Panc1 (cell line): ENCODE measurements around the gene SF3A2. TPM values are rescaled to one million over a fixed set of nuclear protein-coding genes. Genes with fewer than 3 reads are reported as not detected.

ENCODE experiments used
- ATAC-seq: fragments of 200-7000 bp; cut with Tn5 transposase; 2 replicates; pipeline ENCODE4 v1.9.1; 2020; ENCODE audit warnings: mild to moderate bottlenecking, moderate library complexity
- BruUV-seq: library from RNA; stranded (reverse); fragments of 400-500 nt; replicated peaks from 2 replicates; lab custom pipeline; 2021; lab: Mats Ljungman, UMichigan
- CTCF ChIA-PET: fragments of 300-600 bp; sonication (Branson Sonifier 250); formaldehyde crosslinking; loops from one replicate; lab custom pipeline; 2022; ENCODE audit warnings: antibody characterized with exemption; lab: Charles Lee
- POLR2A ChIA-PET: fragments of 300-600 bp; sonication (Branson Sonifier 250); formaldehyde crosslinking; loops from one replicate; lab custom pipeline; 2022; ENCODE audit warnings: antibody characterized with exemption; lab: Charles Lee
- DNase-seq: peaks from one replicate; pipeline ENCODE4 v3.0.0-alpha.2; 2010; ENCODE audit warnings: low read depth, low spot score
- H3K27ac ChIP-seq: 2 replicates; pipeline ENCODE4 v1.5.1; 2011; ENCODE audit warnings: mild to moderate bottlenecking, low read length, inconsistent platforms
- H3K27me3 ChIP-seq: fragments of 200-500 bp; sonication (Bioruptor generic); 2 replicates; pipeline ENCODE4 v1.6.0; 2014; ENCODE audit warnings: low read length, inconsistent platforms; ENCODE audit not compliant: control insufficient read depth, insufficient read depth
- H3K36me3 ChIP-seq: fragments of 200-500 bp; sonication (Bioruptor generic); 2 replicates; pipeline ENCODE4 v1.5.1; 2014; ENCODE audit warnings: inconsistent platforms, mild to moderate bottlenecking, low read length, moderate library complexity; ENCODE audit not compliant: control insufficient read depth, insufficient read depth
- H3K4me1 ChIP-seq: 2 replicates; pipeline ENCODE4 v1.5.1; 2011; ENCODE audit warnings: inconsistent platforms, mild to moderate bottlenecking, low read length, moderate library complexity; ENCODE audit not compliant: control insufficient read depth, insufficient read depth
- H3K4me3 ChIP-seq, 2 experiments: 2 replicates each; pipeline ENCODE4 v1.5.1; 2011 to 2012; ENCODE audit warnings: low read depth in 2 of 2, low read length in 2 of 2, mild to moderate bottlenecking in 2 of 2, inconsistent platforms in 1 of 2, moderate library complexity in 1 of 2
- H3K9me3 ChIP-seq: fragments of 200-500 bp; sonication (Bioruptor generic); 2 replicates; pipeline ENCODE4 v1.5.1; 2014; ENCODE audit warnings: low read depth, mild to moderate bottlenecking, inconsistent platforms, low read length, moderate library complexity; ENCODE audit not compliant: control insufficient read depth, insufficient read depth
- POLR2AphosphoS5 ChIP-seq: IDR thresholded peaks from 2 replicates; pipeline ENCODE4 v1.6.1; 2012; ENCODE audit warnings: mild to moderate bottlenecking, low read depth, low read length, moderate library complexity
- SIN3A ChIP-seq: IDR thresholded peaks from 2 replicates; pipeline ENCODE4 v1.6.1; 2012; ENCODE audit warnings: low read depth, mild to moderate bottlenecking, low read length, moderate library complexity, borderline replicate concordance; ENCODE audit not compliant: insufficient read depth
- TCF7L2 ChIP-seq: IDR thresholded peaks from 2 replicates; pipeline ENCODE4 v1.6.1; 2011; ENCODE audit warnings: mild to moderate bottlenecking, low read depth, low read length, inconsistent platforms
- in situ Hi-C: cut with HindIII; loops from 2 replicates; pipeline ENCODE4 v1.10.0; 2016; ENCODE audit warnings: low sequenced_read_pairs, low pct_unique_long_range_greater_than_20kb
- intact Hi-C: fragments of 100-400 bp; cut with micrococcal nuclease; formaldehyde crosslinking; loops from one replicate; pipeline ENCODE4 v1.10.0; 2022; ENCODE audit not compliant: unreplicated experiment
- total RNA-seq: library from RNA; stranded (reverse); gene quantifications from one replicate; pipeline ENCODE4 v1.2.1, GENCODE V29; 2021; ENCODE audit not compliant: unreplicated experiment
- TF ChIP-seq, protein P1 (sequence below), 2 experiments: IDR thresholded peaks; 2 replicates each; pipeline ENCODE4 v1.6.1; 2011 to 2012; ENCODE audit warnings: low read depth in 2 of 2, control low read depth in 1 of 2, low read length in 1 of 2, mild to moderate bottlenecking in 1 of 2, moderate library complexity in 1 of 2; ENCODE audit not compliant: insufficient read depth in 1 of 2
- TF ChIP-seq, protein P2 (sequence below): fragments of 450-650 bp; IDR thresholded peaks from 2 replicates; pipeline ENCODE4 v1.5.1; 2017; ENCODE audit warnings: mild to moderate bottlenecking

SF3A2 gene
- total RNA-seq, 1 experiment from 2014 or later, result 103 TPM

DNA sequence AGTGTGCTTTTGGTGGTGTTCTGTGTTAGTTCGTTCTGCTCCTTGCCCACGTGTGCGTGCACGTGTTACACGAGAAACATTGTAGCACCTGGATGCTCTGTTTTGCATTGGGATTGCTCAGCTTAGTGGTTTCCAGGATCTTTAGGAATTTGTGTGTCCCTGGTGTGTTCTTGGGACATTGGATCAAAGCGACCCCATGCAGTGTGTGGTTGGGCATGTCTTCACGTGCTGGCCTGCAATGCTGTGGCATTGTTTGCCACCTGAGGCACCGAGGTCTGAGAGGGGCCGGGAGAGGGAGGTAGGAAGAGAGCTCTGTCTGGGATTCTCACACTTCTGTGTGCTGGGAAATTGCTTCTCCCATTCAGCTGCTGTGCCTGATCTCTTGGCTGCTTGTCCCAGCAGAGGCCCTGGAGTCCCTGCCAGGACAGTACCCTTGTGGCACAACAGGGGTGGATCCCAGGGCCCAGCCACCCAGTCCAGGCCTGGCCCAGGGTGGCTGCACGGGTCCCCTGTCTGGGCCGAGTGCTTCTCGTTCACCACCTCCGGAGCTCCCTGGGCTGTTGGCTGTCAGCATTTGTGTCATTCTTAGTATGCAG is 11.8 kb upstream of the SF3A2 start:
- no TSS peak for BruUV-seq
- Histone ChIP-seq H3K4me1 (0 out of 2 replicates have a peak, but pooled peaks cover 3% of the 10 kb centered on the region), H3K27ac (no peak overlapping the region), H3K4me3 (no peak overlapping the region), H3K27me3 (no peaks in the 10 kb centered on the region), H3K36me3 (no peaks in the 10 kb centered on the region), H3K9me3 (no peaks in the 10 kb centered on the region)
- ChIA-PET POLR2A (no interaction called here), CTCF (no interaction called here)
- TF ChIP-seq, protein P1, sequence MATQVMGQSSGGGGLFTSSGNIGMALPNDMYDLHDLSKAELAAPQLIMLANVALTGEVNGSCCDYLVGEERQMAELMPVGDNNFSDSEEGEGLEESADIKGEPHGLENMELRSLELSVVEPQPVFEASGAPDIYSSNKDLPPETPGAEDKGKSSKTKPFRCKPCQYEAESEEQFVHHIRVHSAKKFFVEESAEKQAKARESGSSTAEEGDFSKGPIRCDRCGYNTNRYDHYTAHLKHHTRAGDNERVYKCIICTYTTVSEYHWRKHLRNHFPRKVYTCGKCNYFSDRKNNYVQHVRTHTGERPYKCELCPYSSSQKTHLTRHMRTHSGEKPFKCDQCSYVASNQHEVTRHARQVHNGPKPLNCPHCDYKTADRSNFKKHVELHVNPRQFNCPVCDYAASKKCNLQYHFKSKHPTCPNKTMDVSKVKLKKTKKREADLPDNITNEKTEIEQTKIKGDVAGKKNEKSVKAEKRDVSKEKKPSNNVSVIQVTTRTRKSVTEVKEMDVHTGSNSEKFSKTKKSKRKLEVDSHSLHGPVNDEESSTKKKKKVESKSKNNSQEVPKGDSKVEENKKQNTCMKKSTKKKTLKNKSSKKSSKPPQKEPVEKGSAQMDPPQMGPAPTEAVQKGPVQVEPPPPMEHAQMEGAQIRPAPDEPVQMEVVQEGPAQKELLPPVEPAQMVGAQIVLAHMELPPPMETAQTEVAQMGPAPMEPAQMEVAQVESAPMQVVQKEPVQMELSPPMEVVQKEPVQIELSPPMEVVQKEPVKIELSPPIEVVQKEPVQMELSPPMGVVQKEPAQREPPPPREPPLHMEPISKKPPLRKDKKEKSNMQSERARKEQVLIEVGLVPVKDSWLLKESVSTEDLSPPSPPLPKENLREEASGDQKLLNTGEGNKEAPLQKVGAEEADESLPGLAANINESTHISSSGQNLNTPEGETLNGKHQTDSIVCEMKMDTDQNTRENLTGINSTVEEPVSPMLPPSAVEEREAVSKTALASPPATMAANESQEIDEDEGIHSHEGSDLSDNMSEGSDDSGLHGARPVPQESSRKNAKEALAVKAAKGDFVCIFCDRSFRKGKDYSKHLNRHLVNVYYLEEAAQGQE (IDR thresholded peaks at IDR 0.05; ENCODE audit: insufficient read depth in 1 of 2, low read depth in 2 of 2, low read length in 1 of 2), result no peak
- TF ChIP-seq TCF7L2 (no peak), SIN3A (no peak), POLR2AphosphoS5 (no peak)
- TF ChIP-seq, protein P2, sequence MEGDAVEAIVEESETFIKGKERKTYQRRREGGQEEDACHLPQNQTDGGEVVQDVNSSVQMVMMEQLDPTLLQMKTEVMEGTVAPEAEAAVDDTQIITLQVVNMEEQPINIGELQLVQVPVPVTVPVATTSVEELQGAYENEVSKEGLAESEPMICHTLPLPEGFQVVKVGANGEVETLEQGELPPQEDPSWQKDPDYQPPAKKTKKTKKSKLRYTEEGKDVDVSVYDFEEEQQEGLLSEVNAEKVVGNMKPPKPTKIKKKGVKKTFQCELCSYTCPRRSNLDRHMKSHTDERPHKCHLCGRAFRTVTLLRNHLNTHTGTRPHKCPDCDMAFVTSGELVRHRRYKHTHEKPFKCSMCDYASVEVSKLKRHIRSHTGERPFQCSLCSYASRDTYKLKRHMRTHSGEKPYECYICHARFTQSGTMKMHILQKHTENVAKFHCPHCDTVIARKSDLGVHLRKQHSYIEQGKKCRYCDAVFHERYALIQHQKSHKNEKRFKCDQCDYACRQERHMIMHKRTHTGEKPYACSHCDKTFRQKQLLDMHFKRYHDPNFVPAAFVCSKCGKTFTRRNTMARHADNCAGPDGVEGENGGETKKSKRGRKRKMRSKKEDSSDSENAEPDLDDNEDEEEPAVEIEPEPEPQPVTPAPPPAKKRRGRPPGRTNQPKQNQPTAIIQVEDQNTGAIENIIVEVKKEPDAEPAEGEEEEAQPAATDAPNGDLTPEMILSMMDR, result no peak
- no peak for DNase-seq
- no peak for ATAC-seq
- intact Hi-C loops (no loop called here), in situ Hi-C loops (no loop called here)

DNA sequence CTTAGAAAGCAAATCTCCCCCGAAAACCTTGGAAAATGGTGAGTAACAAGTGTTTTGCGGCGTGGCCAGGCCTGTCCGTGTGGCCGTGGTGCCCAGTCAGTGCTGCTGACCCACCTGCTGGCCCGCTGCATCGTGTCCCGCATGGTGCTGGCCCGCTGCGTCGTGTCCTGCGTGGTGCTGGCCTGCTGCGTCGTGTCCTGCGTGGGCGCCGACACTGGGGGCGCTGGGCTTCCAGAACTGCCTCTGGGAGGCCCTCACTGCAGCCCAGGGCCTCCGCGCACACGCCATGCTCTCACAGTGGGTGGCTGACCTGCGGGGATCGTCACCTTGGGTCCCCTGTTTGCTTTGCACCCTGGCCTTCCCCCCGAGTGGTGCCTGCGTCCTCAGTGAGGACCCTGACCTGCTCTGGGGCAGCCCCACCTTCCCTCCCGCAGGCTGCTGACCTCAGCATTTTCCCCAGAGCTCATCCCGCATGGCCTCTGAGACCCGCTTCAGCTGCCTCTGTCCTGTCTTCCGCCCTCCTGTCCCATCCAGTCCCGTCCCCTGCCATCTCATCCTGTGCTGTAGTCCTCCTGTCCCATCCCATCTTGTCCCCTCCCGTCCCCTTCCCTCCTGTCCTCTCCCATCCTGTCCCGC is 11.1 kb upstream of the SF3A2 start:
- Histone ChIP-seq H3K4me1 (0 out of 2 replicates have a peak, but pooled peaks cover 3% of the 10 kb centered on the region), H3K4me3 (no peak overlapping the region), H3K27me3 (no peaks in the 10 kb centered on the region), H3K27ac (no peak overlapping the region), H3K36me3 (no peaks in the 10 kb centered on the region), H3K9me3 (no peaks in the 10 kb centered on the region)
- ATAC-seq, result no peak
- TF ChIP-seq, protein P1 (IDR thresholded peaks at IDR 0.05; ENCODE audit: insufficient read depth in 1 of 2, low read depth in 2 of 2, low read length in 1 of 2), result no peak
- no peak for TF ChIP-seq SIN3A
- TF ChIP-seq POLR2AphosphoS5, result no peak
- TF ChIP-seq TCF7L2, result no peak
- TF ChIP-seq, protein P2, result no peak
- POLR2A ChIA-PET, result no interaction called here
- intact Hi-C loops, result no loop called here
- BruUV-seq, result no TSS peak
- CTCF ChIA-PET, result no interaction called here
- DNase-seq, result no peak
- in situ Hi-C loops, result no loop called here
